ENCODE data around the gene CMC1.

Gene CMC1

GRCh38 chr3:28295898-28296490, 54.6 kb downstream of the CMC1 start:
- DNase-seq (ENCODE audit: extremely low read depth in 1 of 2, low read depth in 1 of 2): no peak

DNA sequence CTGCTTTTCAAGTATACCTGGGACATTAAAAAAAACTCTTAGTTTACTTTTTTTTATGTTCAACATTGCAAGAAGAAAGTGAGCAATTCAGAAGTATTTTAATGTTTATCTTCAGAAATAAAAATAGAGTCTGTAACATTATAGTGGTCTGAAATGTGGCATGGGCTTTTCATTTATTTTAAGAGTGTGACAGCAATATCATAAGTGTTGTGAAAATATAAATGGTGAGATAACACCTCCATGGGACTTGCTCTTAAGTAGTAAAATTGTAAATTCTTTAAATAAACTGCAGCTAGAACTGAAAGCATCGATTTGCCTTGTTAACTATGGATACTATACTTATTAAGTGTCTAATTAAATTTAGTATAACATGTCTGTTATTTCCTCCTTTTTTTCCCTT, 58.3 kb downstream of the CMC1 start:
- DNase-seq (ENCODE audit: extremely low read depth in 1 of 2, low read depth in 1 of 2): no peak

GRCh38 chr3:28300345-28300962, 59.0 kb downstream of the CMC1 start:
- DNase-seq (ENCODE audit: extremely low read depth in 1 of 2, low read depth in 1 of 2): no peak

DNA sequence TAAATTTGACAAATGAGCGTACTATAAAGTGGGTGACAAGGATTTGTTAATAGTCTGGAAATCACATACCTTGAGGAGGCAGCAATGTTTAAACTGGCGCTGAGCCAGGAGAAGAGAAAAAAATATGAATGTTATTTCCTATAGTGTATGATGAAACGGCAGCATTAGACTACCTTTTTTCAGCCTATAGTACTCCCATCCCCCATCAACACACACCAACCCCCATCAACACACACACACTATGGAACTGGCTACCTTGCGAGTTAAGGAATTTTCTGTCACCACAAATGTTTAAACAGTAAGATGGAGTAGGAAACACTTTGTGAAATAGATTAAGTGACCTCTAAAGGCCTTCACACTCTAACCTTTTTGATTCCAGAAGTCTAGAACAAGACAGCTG, 60.3 kb downstream of the CMC1 start:
- DNase-seq (ENCODE audit: extremely low read depth in 1 of 2, low read depth in 1 of 2): no peak

DNA sequence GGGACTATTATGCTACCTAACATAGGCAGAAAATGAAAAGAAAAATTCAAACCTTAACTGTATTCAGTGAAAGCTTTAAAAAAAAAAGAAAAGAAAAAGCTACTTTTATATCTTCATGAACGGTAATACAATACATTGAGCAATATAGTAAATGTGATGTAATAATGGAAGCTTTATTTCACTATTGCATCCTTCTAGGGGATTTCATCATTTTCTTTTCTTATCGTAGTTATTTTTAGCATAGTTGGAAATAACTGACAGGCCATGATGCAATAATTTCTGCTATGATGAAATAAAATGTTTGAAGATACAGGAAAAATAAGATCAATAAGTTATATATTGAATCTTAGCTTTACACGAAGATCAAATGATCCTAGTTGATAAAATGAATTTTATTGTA, 66.8 kb downstream of the CMC1 start:
- no peak for DNase-seq (ENCODE audit: extremely low read depth in 1 of 2, low read depth in 1 of 2)

GRCh38 chr3:28315711-28316110, 74.3 kb downstream of the CMC1 start:
- DNase-seq (ENCODE audit: extremely low read depth in 1 of 2, low read depth in 1 of 2): no peak

DNA sequence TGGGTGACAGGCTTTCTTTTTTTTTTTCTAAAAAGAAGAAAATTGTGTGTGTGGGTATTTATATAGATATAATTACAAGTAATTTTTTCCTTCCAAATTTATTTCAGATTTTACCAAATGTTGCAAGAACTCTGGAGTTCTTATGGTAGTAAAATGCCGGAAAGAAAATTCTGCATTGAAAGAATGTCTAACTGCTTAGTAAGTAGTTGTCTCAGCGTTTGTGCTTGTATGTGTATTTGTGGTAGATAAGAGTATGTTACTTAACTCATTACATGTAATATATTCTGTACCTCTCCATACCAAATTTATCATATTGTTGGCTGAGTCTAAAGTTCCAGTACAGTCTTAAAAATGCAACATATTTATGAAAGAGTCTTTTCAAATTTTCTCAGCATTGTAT, 74.8 kb downstream of the CMC1 start:
- no peak for DNase-seq (ENCODE audit: extremely low read depth in 1 of 2, low read depth in 1 of 2)

- DNase-seq (ENCODE audit: extremely low read depth in 1 of 2, low read depth in 1 of 2): peak in 1 of 2 donors; percentile 1
These were observed 76.1 kb downstream of the CMC1 start for GRCh38 chr3:28317438-28318022.

- DNase-seq (ENCODE audit: extremely low read depth in 1 of 2, low read depth in 1 of 2): no peak
These were observed 79.6 kb downstream of the CMC1 start for GRCh38 chr3:28320981-28321380.

DNA sequence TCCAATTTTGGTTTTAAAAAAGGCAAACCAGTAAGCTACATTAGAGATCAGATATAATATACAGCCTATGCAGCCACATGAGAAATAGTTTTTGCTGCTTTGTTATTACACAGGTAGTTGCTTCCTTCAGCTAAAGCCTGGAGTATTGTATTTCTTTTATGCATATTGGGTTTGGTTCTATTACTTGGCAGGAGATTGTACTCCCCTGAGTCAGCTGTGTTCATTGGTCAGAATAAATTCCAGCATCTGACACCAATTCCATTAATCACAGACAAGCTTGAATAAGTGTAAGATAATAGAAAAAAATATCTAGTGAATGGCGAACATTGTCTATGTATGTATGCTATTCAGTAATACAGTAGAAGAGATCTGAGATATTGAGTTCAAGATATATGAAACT, 81.0 kb downstream of the CMC1 start:
- no peak for DNase-seq (ENCODE audit: extremely low read depth in 1 of 2, low read depth in 1 of 2)

DNA sequence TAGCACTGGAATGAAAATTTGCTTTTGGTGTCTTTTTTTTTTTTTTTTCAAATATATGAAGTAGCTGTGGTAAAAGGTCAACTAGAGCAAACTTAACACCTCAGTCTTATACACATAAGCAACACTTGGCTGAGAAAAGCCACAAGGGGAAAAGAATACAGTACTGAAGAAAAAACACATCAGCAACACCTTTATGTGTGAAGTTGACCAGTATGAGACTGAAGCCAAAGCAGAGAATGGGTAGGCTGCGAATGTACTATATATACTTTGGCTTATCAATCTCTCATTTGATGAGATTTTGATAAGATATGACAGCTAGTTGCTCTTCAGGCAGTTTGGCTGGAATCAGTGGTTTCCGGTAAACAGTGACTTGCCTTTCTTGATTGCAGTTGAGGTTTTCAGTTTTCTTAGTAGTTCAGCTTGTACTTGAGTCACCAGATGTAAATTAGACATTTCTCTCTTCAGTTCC, 85.1 kb downstream of the CMC1 start:
- no peak for DNase-seq (ENCODE audit: extremely low read depth in 1 of 2, low read depth in 1 of 2)

- DNase-seq (ENCODE audit: extremely low read depth in 1 of 2, low read depth in 1 of 2): no peak
These were observed 87.1 kb downstream of the CMC1 start for GRCh38 chr3:28328188-28329151.

DNA sequence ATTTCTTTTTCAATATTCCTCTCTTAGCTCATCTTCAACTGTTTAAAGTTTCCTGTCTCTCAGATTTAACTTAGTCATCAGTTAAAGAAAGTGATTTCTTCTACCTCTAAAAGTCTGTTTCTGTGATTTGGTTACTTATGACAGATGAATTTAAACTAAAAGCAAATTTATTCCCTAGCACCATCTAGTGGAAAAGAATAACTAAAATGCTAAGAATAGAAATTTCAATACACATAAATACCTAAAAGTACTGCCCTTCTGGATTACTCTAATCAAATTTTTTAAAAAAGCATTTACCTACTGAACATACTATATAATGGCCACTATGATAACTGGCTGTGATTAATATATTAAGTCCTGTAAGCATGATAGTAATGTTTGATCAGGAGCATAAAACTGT, 93.1 kb downstream of the CMC1 start:
- DNase-seq (ENCODE audit: extremely low read depth in 1 of 2, low read depth in 1 of 2): no peak

DNA sequence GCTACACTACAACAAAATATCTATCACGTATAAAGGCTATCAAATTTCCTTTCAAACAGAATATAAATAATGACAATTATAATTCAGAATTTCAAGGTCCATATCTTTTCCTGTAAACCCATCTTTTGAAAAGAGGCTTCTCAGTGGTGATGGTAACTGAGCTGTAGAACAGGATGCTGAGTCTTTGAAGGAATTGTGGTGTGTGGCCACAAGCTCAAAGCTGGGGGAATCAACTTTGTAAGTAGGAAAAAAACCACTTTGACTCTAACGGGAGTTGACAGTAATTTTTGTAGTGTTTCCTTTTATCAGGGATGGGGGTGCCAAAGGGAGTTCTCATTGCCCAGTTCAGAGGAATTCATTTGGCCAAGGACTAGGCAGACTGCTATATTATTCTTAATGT, 93.8 kb downstream of the CMC1 start:
- DNase-seq (ENCODE audit: extremely low read depth in 1 of 2, low read depth in 1 of 2): no peak

DNA sequence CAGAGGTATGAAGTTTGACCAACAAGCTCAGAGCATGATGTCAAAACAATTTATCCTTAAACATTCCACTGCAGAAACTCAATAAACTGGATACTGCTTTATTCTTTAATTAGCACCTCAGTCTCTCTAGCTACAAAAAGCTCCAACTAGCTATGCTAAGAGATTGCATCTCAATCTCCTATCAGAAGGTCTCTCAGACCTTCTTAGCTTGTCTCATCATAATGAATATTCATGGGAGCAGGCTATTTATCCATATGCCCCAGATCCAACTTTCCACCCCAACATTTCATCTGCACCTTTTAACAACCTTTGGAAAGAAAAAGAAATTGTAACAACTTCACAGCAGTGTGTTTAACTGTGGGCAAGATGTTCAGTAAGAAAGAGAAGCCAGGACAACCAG, 95.8 kb downstream of the CMC1 start:
- DNase-seq (ENCODE audit: extremely low read depth in 1 of 2, low read depth in 1 of 2): no peak

DNA sequence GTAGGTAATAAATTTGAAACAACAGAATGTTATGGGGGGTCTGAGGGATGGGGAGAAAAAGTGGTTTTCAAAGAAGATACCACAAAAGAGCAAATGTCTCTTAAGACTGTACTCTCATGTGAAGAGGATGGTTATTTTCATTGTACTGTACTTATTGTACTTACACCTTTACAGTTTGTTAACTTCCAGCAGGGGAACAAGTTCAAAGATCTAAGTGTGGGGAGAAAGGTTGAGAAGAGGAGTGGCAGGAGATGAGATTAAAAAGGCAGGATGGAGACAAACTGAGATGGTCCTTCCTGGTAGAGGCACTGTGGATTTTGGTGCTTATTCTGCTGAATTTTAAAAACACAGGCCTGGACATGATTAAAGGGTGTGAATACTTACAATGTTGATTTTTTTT, 101.7 kb downstream of the CMC1 start:
- no peak for DNase-seq (ENCODE audit: extremely low read depth in 1 of 2, low read depth in 1 of 2)

GRCh38 chr3:28345690-28346089, 104.3 kb downstream of the CMC1 start:
- DNase-seq (ENCODE audit: extremely low read depth in 1 of 2, low read depth in 1 of 2): no peak

DNA sequence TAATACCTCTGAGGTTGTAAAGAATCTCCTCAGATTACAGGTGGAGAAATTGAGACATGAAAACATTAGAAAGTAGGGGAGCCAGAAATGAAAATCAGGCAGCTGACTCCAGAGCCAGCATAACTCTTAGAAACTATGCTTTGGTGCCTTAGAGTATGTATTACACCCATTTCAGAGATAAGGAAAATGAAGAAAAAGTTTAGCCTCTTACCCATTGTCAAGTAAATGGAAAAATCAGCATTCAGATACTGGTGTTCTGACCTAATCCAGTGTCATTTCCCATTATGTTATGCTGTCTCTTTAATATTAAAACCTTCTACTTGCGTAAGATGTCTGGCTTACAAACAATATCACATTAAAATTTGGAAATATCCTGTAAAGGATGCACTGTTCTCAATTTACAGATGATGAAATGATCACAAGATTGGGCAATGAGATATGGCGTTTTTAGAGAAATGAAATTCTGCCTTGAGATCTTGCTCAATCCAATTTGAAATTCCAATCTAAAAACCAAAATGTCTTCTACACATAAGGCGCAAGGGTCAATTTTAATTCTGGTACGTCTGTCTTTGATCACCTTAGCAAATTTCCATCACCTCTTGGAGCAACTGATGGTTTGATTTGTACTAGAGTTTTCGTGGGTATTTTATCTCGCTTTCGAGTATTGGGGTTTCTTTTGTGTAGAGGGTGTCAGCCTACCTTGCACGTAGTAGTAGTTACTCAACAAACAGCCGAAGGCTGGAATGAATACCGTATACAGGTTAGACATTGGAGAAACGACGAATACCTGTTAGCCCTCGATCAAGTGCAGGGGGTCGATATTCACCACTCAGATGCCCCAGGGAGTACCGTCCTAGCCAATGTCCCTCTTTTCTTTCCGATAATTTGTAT, 106.2 kb downstream of the CMC1 start:
- DNase-seq (ENCODE audit: extremely low read depth in 1 of 2, low read depth in 1 of 2): no peak

DNA sequence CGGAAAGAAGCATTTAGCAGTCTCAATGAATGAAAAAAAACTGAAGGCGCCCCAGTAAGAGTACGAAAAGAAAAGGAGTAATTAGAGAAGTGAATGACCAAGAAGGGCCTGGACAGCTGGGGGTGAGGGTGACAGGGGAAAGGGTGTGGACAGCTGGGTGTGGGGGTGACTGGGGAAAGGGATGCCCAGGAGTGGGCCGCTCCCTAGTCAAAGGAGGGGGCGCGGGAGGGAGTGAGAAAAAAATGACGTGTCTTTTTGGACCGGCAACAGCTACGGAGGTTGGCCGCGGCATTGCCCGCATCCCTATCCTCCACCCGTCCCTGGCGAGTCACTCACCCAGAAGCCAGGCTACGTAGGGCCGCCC, 106.8 kb downstream of the CMC1 start:
- DNase-seq (ENCODE audit: extremely low read depth in 1 of 2, low read depth in 1 of 2): no peak

DNA sequence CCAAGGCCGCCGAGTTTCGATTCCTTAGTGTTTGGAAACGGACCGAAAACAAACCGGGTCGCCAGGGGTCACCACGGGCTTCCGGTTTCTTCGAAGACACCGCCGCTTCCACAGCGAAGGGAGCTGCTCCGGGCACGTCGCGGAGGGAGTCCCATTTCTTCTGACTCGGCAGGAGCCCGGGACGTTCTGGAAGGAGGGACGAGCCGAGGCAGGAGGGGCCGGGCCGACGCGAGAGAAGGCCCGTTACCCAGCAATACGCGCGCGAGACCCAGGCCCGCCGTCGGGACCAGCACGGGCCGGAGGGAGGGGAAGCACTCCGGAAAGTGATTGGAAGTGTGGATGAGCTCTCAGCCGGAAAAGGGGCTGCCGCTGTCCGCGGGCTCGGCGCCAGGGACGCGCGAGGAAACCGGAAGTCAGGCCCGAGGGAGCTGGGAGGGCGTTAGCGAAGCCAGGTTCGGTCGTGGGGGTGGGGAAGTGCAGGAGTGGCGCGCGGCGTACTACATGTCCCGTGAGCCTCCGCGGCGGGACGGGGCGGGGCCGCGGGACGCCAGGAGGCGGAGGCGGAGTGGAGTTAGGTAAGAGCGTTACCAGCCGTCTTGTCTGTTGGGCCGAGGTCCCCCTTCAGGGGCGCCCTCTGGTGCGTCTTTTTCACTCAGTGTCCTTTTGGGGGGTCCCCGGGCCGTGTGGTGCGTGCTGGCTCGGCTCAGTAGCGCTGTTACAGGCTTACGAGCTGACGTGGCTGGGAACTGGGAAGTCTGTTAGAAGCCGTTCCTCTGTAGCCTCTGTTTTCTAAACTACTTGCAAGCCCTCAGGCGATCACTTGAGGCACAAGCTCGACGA, 107.4 kb downstream of the CMC1 start, which contains the start of the genes AZI2 and ZCWPW2:
AZI2 (minus strand) TSS at position 196 of the 840 bp plus-strand sequence. CDS start 8,207 bp downstream, outside the sequence.
ZCWPW2 (plus strand) TSS at position 93 of the 840 bp plus-strand sequence. CDS start 64,348 bp downstream, outside the sequence.
- DNase-seq (ENCODE audit: extremely low read depth in 1 of 2, low read depth in 1 of 2): peak; percentile 73 to 87

Measured in activated CD8-positive, alpha-beta memory T cell treated with anti-CD3 and anti-CD28 coated beads for 1 hour (primary cell).